HCT116 (cell line): ENCODE measurements around the gene CCDC127.
"Not testable (repeated sequence)": the region's sequence is repeated elsewhere in the genome, so short reads cannot be mapped to it uniquely, and the experiment has no call there.

Experiments
- CTCF ChIP-seq, 3 experiments: fragments of 200-600 bp in 1 of 3; sonication (generic) in 1 of 3; IDR thresholded peaks in 2 of 3; conservative IDR thresholded peaks in 1 of 3; 2 replicates each; pipeline ENCODE4 v1.5.1; 2012 to 2017; ENCODE audit warnings: low read depth in 2 of 3, low read length in 2 of 3, antibody characterized with exemption in 1 of 3, borderline replicate concordance in 1 of 3, control low read depth in 1 of 3, mild to moderate bottlenecking in 1 of 3, mixed read lengths in 1 of 3, mixed run types in 1 of 3, moderate library complexity in 1 of 3; ENCODE audit not compliant: insufficient read depth in 1 of 3
- EZH2phosphoT487 ChIP-seq: fragments of 200-600 bp; IDR thresholded peaks from 2 replicates; pipeline ENCODE4 v1.6.1; 2018; ENCODE audit warnings: antibody characterized with exemption, borderline replicate concordance
- REST ChIP-seq: IDR thresholded peaks from 2 replicates; pipeline ENCODE4 v1.6.1; 2012; ENCODE audit warnings: low read depth
- YY1 ChIP-seq: IDR thresholded peaks from 2 replicates; pipeline ENCODE4 v1.6.1; 2011; ENCODE audit warnings: low read length, low read depth, moderate library complexity, mild to moderate bottlenecking; ENCODE audit not compliant: insufficient replicate concordance; ENCODE audit errors: extremely low read depth
- TF ChIP-seq, protein P1 (sequence below): IDR thresholded peaks from 2 replicates; pipeline ENCODE4 v1.6.1; 2012

- not testable (repeated sequence) for TF ChIP-seq YY1; CTCF (IDR thresholded peaks at IDR 0.05 in 2 of 3, conservative IDR thresholded peaks at IDR 0.05 in 1 of 3; ENCODE audit: borderline replicate concordance in 1 of 3, insufficient read depth in 1 of 3, low read depth in 2 of 3, low read length in 2 of 3); EZH2phosphoT487; REST
- TF ChIP-seq, protein P1, sequence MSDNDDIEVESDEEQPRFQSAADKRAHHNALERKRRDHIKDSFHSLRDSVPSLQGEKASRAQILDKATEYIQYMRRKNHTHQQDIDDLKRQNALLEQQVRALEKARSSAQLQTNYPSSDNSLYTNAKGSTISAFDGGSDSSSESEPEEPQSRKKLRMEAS, result not testable (repeated sequence)
Observed at GRCh38 chr5:243683-244367, 25.9 kb upstream of the CCDC127 start.
